GM12891 (cell line): ENCODE results near the gene FAM25G.

ENCODE experiments used
- PAX5 ChIP-seq: IDR thresholded peaks from 2 replicates; pipeline ENCODE4 v1.6.1; 2011; ENCODE audit warnings: low read length, moderate library complexity, mild to moderate bottlenecking; ENCODE audit not compliant: insufficient read depth, severe bottlenecking
- POLR2A ChIP-seq: IDR thresholded peaks from 2 replicates; pipeline ENCODE4 v1.6.1; 2011; ENCODE audit warnings: low read depth, low read length, control low read depth
- POLR2AphosphoS5 ChIP-seq: IDR thresholded peaks from 2 replicates; pipeline ENCODE4 v1.6.1; 2011; ENCODE audit warnings: low read depth, low read length, control low read depth
- POU2F2 ChIP-seq: IDR thresholded peaks from 2 replicates; pipeline ENCODE4 v1.6.1; 2011; ENCODE audit warnings: low read depth, mild to moderate bottlenecking, control low read depth, low read length, moderate library complexity
- TAF1 ChIP-seq: IDR thresholded peaks from 2 replicates; pipeline ENCODE4 v1.6.1; 2011; ENCODE audit warnings: low read depth, low read length, control low read depth

GRCh38 chr10:47438857-47439474, 52.5 kb downstream of the FAM25G start:
- TF ChIP-seq POLR2AphosphoS5 (no peak), POLR2A (no peak), TAF1 (no peak), POU2F2 (no peak), PAX5 (no peak)
